HUES48 (cell line): ENCODE data around the gene PITPNM3.

Experiments
- H3K27ac ChIP-seq: one replicate; pipeline ENCODE4 v1.7.0; 2013; ENCODE audit warnings: low read depth, low read length, inconsistent platforms
- H3K27me3 ChIP-seq: 2 replicates; pipeline ENCODE4 v1.6.1; 2013; ENCODE audit warnings: mild to moderate bottlenecking, low read length; ENCODE audit not compliant: control insufficient read depth, insufficient read depth
- H3K36me3 ChIP-seq: 2 replicates; pipeline ENCODE4 v1.6.1; 2013; ENCODE audit warnings: low read length; ENCODE audit not compliant: control insufficient read depth, insufficient read depth
- H3K4me1 ChIP-seq: 2 replicates; pipeline ENCODE4 v1.6.1; 2013; ENCODE audit warnings: mild to moderate bottlenecking, low read length; ENCODE audit not compliant: control insufficient read depth, insufficient read depth
- H3K4me3 ChIP-seq: 2 replicates; pipeline ENCODE4 v1.5.1; 2013; ENCODE audit warnings: mild to moderate bottlenecking, low read depth, low read length
- H3K9ac ChIP-seq: 2 replicates; pipeline ENCODE4 v1.6.1; 2013; ENCODE audit warnings: mild to moderate bottlenecking, low read depth, low read length, moderate library complexity
- H3K9me3 ChIP-seq: 2 replicates; pipeline ENCODE4 v1.6.1; 2013; ENCODE audit warnings: low read length; ENCODE audit not compliant: control insufficient read depth, insufficient read depth

The PITPNM3 gene

DNA sequence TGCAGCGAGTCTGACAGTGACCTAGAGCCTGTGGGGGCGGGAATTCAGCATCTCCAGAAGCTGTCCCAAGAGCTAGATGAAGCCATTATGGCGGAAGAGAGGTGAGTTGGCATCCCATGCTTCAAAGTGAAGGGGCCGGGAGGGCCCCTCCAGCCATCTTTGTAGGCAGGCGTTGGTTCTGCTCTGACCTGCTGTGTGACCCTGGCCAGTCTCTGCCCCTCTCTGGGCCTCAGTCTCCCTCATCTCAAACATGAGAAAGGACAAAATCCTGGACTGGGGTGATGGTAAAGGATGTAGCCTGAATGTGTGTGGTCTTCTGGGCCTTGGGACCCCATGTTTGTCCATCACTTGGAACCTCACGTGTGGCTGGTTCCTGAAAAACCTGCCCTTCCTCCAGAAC is 107.0 kb downstream of the PITPNM3 start:
- Histone ChIP-seq H3K27me3 (no peaks in the 10 kb centered on the region), H3K4me3 (no peak overlapping the region), H3K4me1 (peaks cover 28% of the 10 kb centered on the region), H3K9ac (no peak overlapping the region), H3K27ac (no peak overlapping the region), H3K9me3 (no peaks in the 10 kb centered on the region), H3K36me3 (peaks cover 62% of the 10 kb centered on the region)

DNA sequence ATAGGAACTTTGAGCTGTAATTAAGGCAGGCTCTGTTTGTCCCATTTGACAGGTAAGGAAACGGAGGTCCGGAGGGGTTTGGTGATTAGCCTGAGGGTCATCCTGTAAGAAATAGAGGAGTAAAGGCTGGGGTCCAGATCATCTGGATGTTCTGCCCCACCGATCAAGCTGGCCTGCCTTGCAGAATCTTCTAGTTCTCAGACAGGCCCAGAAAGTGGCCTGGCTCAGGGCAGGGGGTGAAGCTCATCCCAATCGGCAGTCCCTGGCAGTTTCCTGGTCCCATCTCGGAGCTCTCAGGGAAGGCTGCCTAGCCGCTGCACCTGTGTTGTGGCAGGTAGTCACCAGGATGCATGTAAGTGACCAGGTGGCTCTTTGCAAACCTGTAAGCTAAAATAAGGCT is 107.9 kb downstream of the PITPNM3 start:
- Histone ChIP-seq H3K9me3 (no peaks in the 10 kb centered on the region), H3K4me3 (no peak overlapping the region), H3K27ac (no peak overlapping the region), H3K27me3 (no peaks in the 10 kb centered on the region), H3K4me1 (peaks cover 28% of the 10 kb centered on the region), H3K9ac (no peak overlapping the region), H3K36me3 (peaks cover 62% of the 10 kb centered on the region)

- no peaks in the 10 kb centered on the region for H3K27me3 ChIP-seq
- H3K9me3 ChIP-seq = no peaks in the 10 kb centered on the region
- H3K4me1 ChIP-seq = peaks cover 15% of the 10 kb centered on the region
- no peak overlapping the region for H3K27ac ChIP-seq
- no peak overlapping the region for H3K9ac ChIP-seq
- H3K4me3 ChIP-seq = no peak overlapping the region
- peaks cover 60% of the 10 kb centered on the region for H3K36me3 ChIP-seq
Measured at GRCh38 chr17:6446516-6447100, 109.7 kb downstream of the PITPNM3 start.

- peak overlapping the region; percentile 91 for H3K4me3 ChIP-seq
- no peaks in the 10 kb centered on the region for H3K27me3 ChIP-seq
- peaks cover 43% of the 10 kb centered on the region for H3K36me3 ChIP-seq
- peaks cover 14% of the 10 kb centered on the region for H3K4me1 ChIP-seq
- H3K9me3 ChIP-seq = no peaks in the 10 kb centered on the region
- H3K27ac ChIP-seq = no peak overlapping the region
- peak overlapping the region; percentile 73 for H3K9ac ChIP-seq
Measured at GRCh38 chr17:6444571-6445335, 111.6 kb downstream of the PITPNM3 start.

DNA sequence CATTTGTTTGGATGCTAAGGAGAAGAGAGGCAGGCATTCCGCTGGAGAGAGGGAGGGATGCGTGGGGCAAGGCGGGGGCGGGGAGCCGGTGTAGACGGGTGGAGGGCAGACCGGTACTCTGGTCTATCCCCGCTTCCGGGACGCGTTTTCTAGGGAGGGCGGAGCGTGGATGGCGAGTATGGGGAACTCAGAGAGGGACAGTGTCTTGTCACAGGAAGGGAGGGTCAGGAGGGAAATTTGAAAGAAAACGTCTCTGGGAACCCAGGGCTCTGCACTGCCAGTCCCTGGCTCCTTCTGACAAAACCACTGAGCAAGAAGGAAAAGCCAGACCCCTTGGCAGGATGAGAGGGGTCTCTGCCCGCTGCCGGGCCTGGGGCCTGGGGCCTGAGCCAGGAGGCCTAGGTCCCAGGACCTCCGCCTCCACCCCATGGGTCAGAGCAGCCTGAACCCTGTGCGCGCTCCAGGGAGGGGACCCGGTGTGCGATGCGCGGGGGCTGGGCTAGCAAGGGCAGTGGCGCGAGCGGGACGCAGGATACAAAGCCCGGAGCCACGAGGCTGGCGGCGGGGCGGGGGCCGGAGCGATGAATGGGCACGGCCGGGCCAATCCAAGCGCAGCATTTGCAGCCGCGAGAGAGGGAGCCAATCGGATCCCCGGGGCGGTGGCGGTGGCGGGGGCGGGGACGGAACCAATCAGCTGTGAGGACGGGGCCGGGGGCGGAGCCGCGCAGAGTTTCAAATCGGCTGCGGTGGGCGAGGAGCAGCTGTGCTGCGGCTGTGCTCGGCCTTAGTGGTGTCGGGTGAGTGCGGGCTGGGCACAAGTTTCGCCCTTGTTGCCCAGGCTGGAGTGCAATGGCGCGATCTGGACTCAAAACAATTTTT is 112.4 kb downstream of the PITPNM3 start, which contains the start of gene PIMREG:
Gene PIMREG, plus strand, starts transcription at position 764 of the 879 bp plus-strand sequence. CDS start 656 bp downstream, outside the sequence.
- Histone ChIP-seq H3K9me3 (no peaks in the 10 kb centered on the region), H3K36me3 (peaks cover 35% of the 10 kb centered on the region), H3K27me3 (no peaks in the 10 kb centered on the region), H3K4me3 (peak within 1 kb of the TSS; percentile 91), H3K27ac (peak within 1 kb of the TSS; percentile 99), H3K9ac (peak within 1 kb of the TSS; percentile 87), H3K4me1 (peaks cover 17% of the 10 kb centered on the region)

- H3K27ac ChIP-seq = no peak overlapping the region
- H3K4me1 ChIP-seq = peaks cover 20% of the 10 kb centered on the region
Measured at GRCh38 chr17:6442775-6443174, 113.6 kb downstream of the PITPNM3 start.

GRCh38 chr17:6439951-6440350 is 116.4 kb downstream of the PITPNM3 start:
- Histone ChIP-seq H3K4me3 (no peak overlapping the region), H3K27me3 (no peaks in the 10 kb centered on the region), H3K4me1 (peaks cover 20% of the 10 kb centered on the region), H3K27ac (peak overlapping the region; percentile 43), H3K9ac (no peak overlapping the region), H3K9me3 (no peaks in the 10 kb centered on the region), H3K36me3 (no peaks in the 10 kb centered on the region)

More at GRCh38 chr17:6442775-6443174, 113.6 kb downstream of the PITPNM3 start:
- Histone ChIP-seq H3K9ac (no peak overlapping the region), H3K9me3 (no peaks in the 10 kb centered on the region), H3K4me3 (no peak overlapping the region), H3K27me3 (no peaks in the 10 kb centered on the region), H3K36me3 (peaks cover 26% of the 10 kb centered on the region)

- no peaks in the 10 kb centered on the region for H3K36me3 ChIP-seq
- no peaks in the 10 kb centered on the region for H3K27me3 ChIP-seq
- H3K4me1 ChIP-seq = peaks cover 16% of the 10 kb centered on the region
- no peak overlapping the region for H3K4me3 ChIP-seq
- H3K9me3 ChIP-seq = no peaks in the 10 kb centered on the region
- H3K27ac ChIP-seq = no peak overlapping the region
- H3K9ac ChIP-seq = no peak overlapping the region
Measured at GRCh38 chr17:6437956-6438355, 118.4 kb downstream of the PITPNM3 start.

- no peaks in the 10 kb centered on the region for H3K27me3 ChIP-seq
- no peaks in the 10 kb centered on the region for H3K36me3 ChIP-seq
- H3K4me1 ChIP-seq = peaks cover 16% of the 10 kb centered on the region
- no peak overlapping the region for H3K27ac ChIP-seq
- no peaks in the 10 kb centered on the region for H3K9me3 ChIP-seq
- no peak overlapping the region for H3K9ac ChIP-seq
- no peak overlapping the region for H3K4me3 ChIP-seq
Measured at GRCh38 chr17:6437466-6437865, 118.9 kb downstream of the PITPNM3 start.

DNA sequence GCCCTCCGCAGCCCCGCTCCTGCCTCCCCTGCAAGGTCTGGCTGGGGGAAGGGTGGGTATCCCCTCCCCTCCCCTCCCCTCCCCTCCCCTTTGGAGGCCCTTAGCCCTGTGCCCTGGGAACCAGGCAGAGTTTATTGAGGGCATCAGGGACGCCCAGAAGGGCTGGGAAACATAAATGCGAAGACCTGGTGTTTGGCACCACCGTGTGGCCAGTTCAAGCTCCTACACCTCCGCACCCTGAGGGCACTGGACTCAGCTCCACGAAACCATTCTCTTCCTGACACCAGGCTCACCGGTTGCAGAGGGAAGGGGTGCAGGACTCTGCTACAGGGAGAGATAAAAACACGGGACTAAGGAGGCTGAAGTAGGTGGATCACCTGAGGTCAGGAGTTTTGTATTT is 120.4 kb downstream of the PITPNM3 start:
- Histone ChIP-seq H3K9me3 (peaks cover 6% of the 10 kb centered on the region; the same call in 1 of the 2 replicates), H3K4me3 (no peak overlapping the region), H3K27me3 (no peaks in the 10 kb centered on the region), H3K9ac (no peak overlapping the region), H3K36me3 (no peaks in the 10 kb centered on the region), H3K27ac (no peak overlapping the region), H3K4me1 (peaks cover 16% of the 10 kb centered on the region)
